Transverse colon (tissue), 4 donors: ENCODE measurements around the gene SNRPA.

Source experiments
- CTCF ChIP-seq, 5 experiments: fragments of 200-600 bp in 3 of 5; fragments of 450-650 bp in 2 of 5; sonication (generic) in 3 of 5; IDR thresholded peaks; 1 replicate in 2 of 5; 2 replicates in 3 of 5; pipeline ENCODE4 v1.5.1; 2016 to 2017; ENCODE audit warnings: antibody characterized with exemption in 5 of 5, inconsistent platforms in 3 of 5, mild to moderate bottlenecking in 2 of 5, moderate library complexity in 1 of 5
- EP300 ChIP-seq: sonication (generic); formaldehyde crosslinking; IDR thresholded peaks from one replicate; pipeline ENCODE4 v1.6.1; 2017; ENCODE audit warnings: antibody characterized with exemption, low read depth
- POLR2AphosphoS5 ChIP-seq, 3 donors: sonication (generic); formaldehyde crosslinking; IDR thresholded peaks; one replicate each; pipeline ENCODE4 v1.6.1; 2016; ENCODE audit warnings: antibody characterized with exemption in 3 of 3

- no peak for TF ChIP-seq CTCF (IDR thresholded peaks at IDR 0.05)
- no peak for TF ChIP-seq POLR2AphosphoS5 (IDR thresholded peaks at IDR 0.05)
- TF ChIP-seq EP300: no peak
Measured at GRCh38 chr19:40783711-40784110, 32.7 kb downstream of the SNRPA start.
